ENCODE data around the gene MRC1.

GRCh38 chr10:17888189-17888588 is 79.0 kb downstream of the MRC1 start:
- TF ChIP-seq TCF12 (IDR thresholded peaks at IDR 0.05; ENCODE audit: low read depth) (no peak), CEBPB (IDR thresholded peaks at IDR 0.05) (no peak), TAF1 (IDR thresholded peaks at IDR 0.05; ENCODE audit: low read depth) (no peak), RAD21 (IDR thresholded peaks at IDR 0.05; ENCODE audit: low read depth) (no peak), MAX (IDR thresholded peaks at IDR 0.05) (no peak), EP300 (IDR thresholded peaks at IDR 0.05; ENCODE audit: borderline replicate concordance) (no peak), ZBTB7A (IDR thresholded peaks at IDR 0.05; ENCODE audit: low read depth) (no peak), CREB1 (IDR thresholded peaks at IDR 0.05; ENCODE audit: low read depth) (no peak)
